Kidney (tissue), 14 donors: ENCODE data around the gene INTS1. TPM values are rescaled to one million over a fixed set of nuclear protein-coding genes. Genes with fewer than 3 reads are reported as not detected.

Source experiments
- DNase-seq, 5 donors: peaks; one replicate each; pipeline ENCODE4 v3.0.0-alpha.2; 2013 to 2020
- FAIRE-seq: peaks from 2 replicates; lab custom pipeline; 2012; peaks lifted over from hg19 to GRCh38; lab: Jason Lieb, UNC
- H3K27ac ChIP-seq, 2 donors: one replicate each; pipeline ENCODE4 v1.7.0; 2013; ENCODE audit warnings: low read depth in 2 of 2, low read length in 2 of 2, inconsistent platforms in 1 of 2
- H3K27me3 ChIP-seq: one replicate; pipeline ENCODE4 v1.7.1; 2013; ENCODE audit warnings: low read length, inconsistent platforms; ENCODE audit not compliant: control insufficient read depth, insufficient read depth
- H3K36me3 ChIP-seq, 3 donors: one replicate each; pipeline versions ENCODE4 v1.7.0 to v1.7.1; 2013; ENCODE audit warnings: low read length in 3 of 3, control low read depth in 1 of 3, inconsistent platforms in 1 of 3; ENCODE audit not compliant: insufficient read depth in 3 of 3, control insufficient read depth in 2 of 3
- H3K4me1 ChIP-seq, 3 donors: one replicate each; pipeline versions ENCODE4 v1.7.0 to v1.7.1; 2013; ENCODE audit warnings: low read length in 3 of 3, inconsistent platforms in 1 of 3, low read depth in 1 of 3; ENCODE audit not compliant: control insufficient read depth in 2 of 3, insufficient read depth in 2 of 3
- H3K4me3 ChIP-seq, 3 donors: one replicate each; pipeline versions ENCODE4 v1.7.0 to v1.8.1; 2013; ENCODE audit warnings: low read length in 3 of 3, control low read depth in 1 of 3, inconsistent platforms in 1 of 3
- H3K9ac ChIP-seq, 3 donors: one replicate each; pipeline versions ENCODE4 v1.7.0 to v1.7.1; 2013; ENCODE audit warnings: low read length in 3 of 3, control low read depth in 1 of 3, inconsistent platforms in 1 of 3
- H3K9me3 ChIP-seq, 3 donors: one replicate each; pipeline versions ENCODE4 v1.7.0 to v1.7.1; 2013; ENCODE audit warnings: low read length in 3 of 3, control low read depth in 1 of 3, inconsistent platforms in 1 of 3; ENCODE audit not compliant: control insufficient read depth in 2 of 3, insufficient read depth in 1 of 3
- CTCF ChIP-seq: IDR thresholded peaks from 3 replicates; pipeline ENCODE4 v1.5.1; 2012; ENCODE audit warnings: mild to moderate bottlenecking, moderate library complexity, borderline replicate concordance; ENCODE audit not compliant: insufficient read depth; ENCODE audit errors: extremely low read depth
- intact Hi-C: fragments of 100-400 bp; cut with DNase I; formaldehyde crosslinking; loops from one replicate; pipeline ENCODE4 v1.11.1; 2022
- polyA plus RNA-seq: library from polyadenylated mRNA; stranded (reverse); fragments of 350-450 nt; fragmentation: Illumina TruSeq; extraction: RNeasy Lipid Tissue Mini Kit (QIAGEN cat#74804); gene quantifications from one replicate; pipeline ENCODE4 v1.2.3, GENCODE V29; 2014; ENCODE audit warnings: low read depth, low replicate concordance; ENCODE audit not compliant: insufficient read depth
- total RNA-seq: library from RNA; stranded (reverse); fragmentation: NEBNext Ultra II Directional; extraction: Animal tissue kit (Norgen Biotek cat#: 25700); gene quantifications from one replicate; pipeline ENCODE4 v1.2.1, GENCODE V29; 2021
- donor health status: control.
- donor health status: control.
- donor health status: control.
- donor health status: control.
- donor health status: control.
- donor health status: DM: yes; HTN: yes; CAD: no.
- donor health status: Normal renal cell carcinoma (clear cell type).

Gene INTS1
- total and polyA plus RNA-seq, 2 donors from 2014 or later = 62.8 to 91.3 TPM

GRCh38 chr7:1438821-1439220, 65.4 kb downstream of the INTS1 start:
- Histone ChIP-seq H3K4me3 (no peak overlapping the region), H3K27me3 (peaks cover 2% of the 10 kb centered on the region), H3K9me3 (peaks cover 0 to 3% (median 0%) of the 10 kb centered on the region in 3 donors), H3K9ac (no peak overlapping the region), H3K27ac (no peak overlapping the region), H3K4me1 (no peaks in the 10 kb centered on the region), H3K36me3 (peaks cover 0 to 5% (median 3%) of the 10 kb centered on the region in 3 donors)
- TF ChIP-seq CTCF = no peak
- DNase-seq (no peak), FAIRE-seq (no peak)
- intact Hi-C loops = no loop called here

GRCh38 chr7:1438208-1438607, 66.0 kb downstream of the INTS1 start:
- H3K4me3 ChIP-seq = no peak overlapping the region
- peaks cover 2% of the 10 kb centered on the region for H3K27me3 ChIP-seq
- intact Hi-C loops = no loop called here
- H3K9ac ChIP-seq = no peak overlapping the region
- no peak for FAIRE-seq
- H3K4me1 ChIP-seq = no peaks in the 10 kb centered on the region
- H3K27ac ChIP-seq = no peak overlapping the region
- peaks cover 0 to 3% (median 0%) of the 10 kb centered on the region in 3 donors for H3K9me3 ChIP-seq
- H3K36me3 ChIP-seq = peaks cover 0 to 5% (median 3%) of the 10 kb centered on the region in 3 donors
- no peak for TF ChIP-seq CTCF
- DNase-seq = no peak

DNA sequence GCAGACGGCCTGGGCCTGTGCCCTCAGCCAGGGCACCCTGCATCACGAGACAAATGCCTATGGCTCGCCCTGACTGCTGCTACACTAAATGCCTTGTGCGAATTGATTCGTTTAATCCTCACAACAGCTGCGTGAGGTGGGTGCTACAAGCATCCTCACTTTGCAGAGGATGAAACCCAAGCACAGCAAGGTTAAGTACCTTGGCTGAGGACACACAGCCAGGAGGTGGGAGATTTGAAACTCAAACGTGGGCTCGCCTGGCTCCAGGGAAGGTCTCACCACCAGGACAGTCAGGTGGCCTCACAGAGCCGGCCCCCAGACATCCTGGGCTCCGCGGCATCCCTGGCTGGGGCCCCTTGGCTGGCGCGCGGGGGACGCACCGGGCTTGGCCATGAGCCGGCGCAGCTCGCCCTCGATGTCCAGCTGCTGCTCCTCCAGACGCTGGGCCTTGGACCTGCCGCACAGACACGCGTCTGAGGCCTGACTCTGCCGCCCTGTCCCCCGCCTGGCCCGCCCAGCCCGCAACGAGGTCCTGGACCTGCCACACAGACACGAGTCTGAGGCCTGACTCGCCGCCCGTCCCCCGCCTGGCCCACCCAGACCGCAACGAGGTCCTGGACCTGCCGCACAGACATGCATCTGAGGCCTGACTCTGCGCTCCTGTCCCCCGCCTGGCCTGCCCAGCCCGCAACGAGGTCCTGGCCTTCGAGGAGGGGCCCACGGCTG, 66.9 kb downstream of the INTS1 start:
- DNase-seq (no peak), FAIRE-seq (no peak)
- Histone ChIP-seq H3K36me3 (peaks cover 0 to 5% (median 3%) of the 10 kb centered on the region in 3 donors), H3K27ac (no peak overlapping the region), H3K9me3 (peaks cover 0 to 3% (median 0%) of the 10 kb centered on the region in 3 donors), H3K4me3 (no peak overlapping the region), H3K27me3 (peaks cover 2% of the 10 kb centered on the region), H3K9ac (no peak overlapping the region), H3K4me1 (peaks cover 0 to under 1% (median 0%) of the 10 kb centered on the region in 3 donors)
- intact Hi-C loops = no loop called here
- TF ChIP-seq CTCF = no peak
